Measurements from ENCODE around the gene DDC.

The DDC gene

GRCh38 chr7:50513166-50513871 is 51.9 kb downstream of the DDC start:
- DNase-seq: no peak

GRCh38 chr7:50512384-50512783 is 52.8 kb downstream of the DDC start:
- DNase-seq: no peak

- DNase-seq: no peak
Observed at GRCh38 chr7:50509459-50509858, 55.7 kb downstream of the DDC start.

- DNase-seq: no peak
Observed at GRCh38 chr7:50508471-50508943, 56.7 kb downstream of the DDC start.

- no peak for DNase-seq
Observed at GRCh38 chr7:50507898-50508470, 57.2 kb downstream of the DDC start.

- DNase-seq: no peak
Observed at GRCh38 chr7:50505553-50506210, 59.5 kb downstream of the DDC start.

GRCh38 chr7:50504646-50505546 is 60.3 kb downstream of the DDC start:
- DNase-seq: no peak

GRCh38 chr7:50502947-50503346 is 62.3 kb downstream of the DDC start:
- no peak for DNase-seq

- no peak for DNase-seq
Observed at GRCh38 chr7:50502001-50502684, 63.1 kb downstream of the DDC start.

- no peak for DNase-seq
Observed at GRCh38 chr7:50499092-50499491, 66.1 kb downstream of the DDC start.

GRCh38 chr7:50497968-50498367 is 67.2 kb downstream of the DDC start:
- DNase-seq: no peak

GRCh38 chr7:50497068-50497642 is 68.0 kb downstream of the DDC start:
- no peak for DNase-seq

GRCh38 chr7:50496569-50496968 is 68.6 kb downstream of the DDC start:
- DNase-seq: no peak

- no peak for DNase-seq
Observed at GRCh38 chr7:50495746-50496145, 69.5 kb downstream of the DDC start.

GRCh38 chr7:50492770-50493519 is 72.3 kb downstream of the DDC start:
- DNase-seq: no peak

- DNase-seq: no peak
Observed at GRCh38 chr7:50491943-50492342, 73.3 kb downstream of the DDC start.

- DNase-seq: no peak
Observed at GRCh38 chr7:50491209-50491608, 74.0 kb downstream of the DDC start.

GRCh38 chr7:50488379-50488778 is 76.8 kb downstream of the DDC start:
- no peak for DNase-seq

- no peak for DNase-seq
Observed at GRCh38 chr7:50486512-50486911, 78.7 kb downstream of the DDC start.

- DNase-seq: no peak
Observed at GRCh38 chr7:50481867-50482266, 83.3 kb downstream of the DDC start.

GRCh38 chr7:50480797-50481196 is 84.4 kb downstream of the DDC start:
- DNase-seq: no peak
